Activated CD4-positive, alpha-beta T cell treated with anti-CD3 and anti-CD28 coated beads for 1 hour (primary cell): ENCODE data around the gene NCAPD3.
"Not testable (repeated sequence)": the region's sequence is repeated elsewhere in the genome, so short reads cannot be mapped to it uniquely, and the experiment has no call there.

ENCODE experiments used
- DNase-seq: peaks from one replicate; pipeline ENCODE4 v3.0.0-alpha.2; 2020

The NCAPD3 gene

GRCh38 chr11:134131628-134132244, 92.0 kb downstream of the NCAPD3 start:
- DNase-seq, result no peak

GRCh38 chr11:134126217-134126822, 97.4 kb downstream of the NCAPD3 start:
- DNase-seq, result no peak

GRCh38 chr11:134125507-134125906, 98.3 kb downstream of the NCAPD3 start:
- DNase-seq, result no peak

- DNase-seq, result no peak
These were observed 98.9 kb downstream of the NCAPD3 start for GRCh38 chr11:134124660-134125451.

- no peak for DNase-seq
These were observed 102.7 kb downstream of the NCAPD3 start for GRCh38 chr11:134120921-134121526.

GRCh38 chr11:134120143-134120850, 103.5 kb downstream of the NCAPD3 start:
- no peak for DNase-seq

GRCh38 chr11:134119094-134119493, 104.7 kb downstream of the NCAPD3 start:
- no peak for DNase-seq

- no peak for DNase-seq
These were observed 105.8 kb downstream of the NCAPD3 start for GRCh38 chr11:134118006-134118405.

- no peak for DNase-seq
These were observed 107.6 kb downstream of the NCAPD3 start for GRCh38 chr11:134116210-134116609.

- not testable (repeated sequence) for DNase-seq
These were observed 110.0 kb downstream of the NCAPD3 start for GRCh38 chr11:134113787-134114186.

- no peak for DNase-seq
These were observed 113.4 kb downstream of the NCAPD3 start for GRCh38 chr11:134110252-134110815.
